Dedifferentiated amniotic fluid mesenchymal stem cell (primary cell): ENCODE results near the gene CFAP97D2.

ENCODE experiments used
- DNase-seq: peaks from one replicate; pipeline ENCODE4 v3.0.0-alpha.2; 2016; ENCODE audit errors: extremely low spot score

Gene CFAP97D2

GRCh38 chr13:114269281-114269770 lies 90.3 kb downstream of the CFAP97D2 start:
- DNase-seq: no peak
